Hepatocyte (in vitro differentiated cells): Measurements from ENCODE around the gene PTPN9.

Source experiments
- CTCF ChIP-seq: fragments of 200-600 bp; sonication (generic); IDR thresholded peaks from 2 replicates; pipeline ENCODE4 v1.5.1; 2016; ENCODE audit warnings: antibody characterized with exemption, mild to moderate bottlenecking; ENCODE audit not compliant: poor library complexity
- EZH2 ChIP-seq: fragments of 200-600 bp; sonication (generic); IDR thresholded peaks from 2 replicates; pipeline ENCODE4 v1.6.1; 2016; ENCODE audit warnings: antibody characterized with exemption, mild to moderate bottlenecking, borderline replicate concordance

DNA sequence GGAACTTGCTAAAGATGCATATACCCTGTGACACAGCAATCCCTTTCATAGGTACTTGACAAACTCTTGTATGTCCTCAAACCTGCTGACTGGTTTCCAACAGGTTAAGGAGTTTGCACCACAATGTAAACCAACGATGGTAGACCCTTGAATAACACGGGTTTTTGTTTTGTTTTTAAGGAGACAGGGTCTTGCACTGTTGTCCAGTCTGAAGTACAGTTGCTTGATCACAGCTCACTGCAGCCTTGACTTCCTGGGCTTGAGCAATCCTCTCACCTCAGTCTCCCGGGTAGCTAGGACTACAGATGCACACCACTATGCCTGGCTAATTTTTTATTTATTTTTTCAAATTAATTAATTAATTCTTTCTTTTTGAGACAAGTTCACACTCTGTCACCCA, 151.0 kb downstream of the PTPN9 start:
- TF ChIP-seq CTCF = no peak
- TF ChIP-seq EZH2 = no peak
